DOHH2 (cell line): ENCODE results near the gene RIOX2.
A peak's percentile ranks its signal among the peaks of the same experiment; 100 is the strongest.

ENCODE experiments used
- H3F3A ChIP-seq: fragments of 200-600 bp; sonication (generic), shearing (Covaris generic); 2 replicates; pipeline ENCODE4 v1.6.0; 2016; ENCODE audit warnings: antibody characterized with exemption, mild to moderate bottlenecking; ENCODE audit not compliant: control insufficient read depth, insufficient read depth
- H3K27ac ChIP-seq: fragments of 200-600 bp; sonication (generic); 2 replicates; pipeline ENCODE4 v1.5.1; 2014; ENCODE audit warnings: low read depth, mild to moderate bottlenecking, low read length, moderate library complexity
- H3K27me3 ChIP-seq: fragments of 200-600 bp; sonication (generic); 2 replicates; pipeline ENCODE4 v1.6.1; 2014; ENCODE audit warnings: mild to moderate bottlenecking, low read length, mixed read lengths; ENCODE audit not compliant: control insufficient read depth
- H3K36me3 ChIP-seq: fragments of 200-600 bp; sonication (generic); 2 replicates; pipeline ENCODE4 v1.6.1; 2014; ENCODE audit warnings: mild to moderate bottlenecking, low read length, moderate library complexity, mixed read lengths; ENCODE audit not compliant: control insufficient read depth
- H3K4me1 ChIP-seq: fragments of 200-600 bp; sonication (generic); 2 replicates; pipeline ENCODE4 v1.6.1; 2014; ENCODE audit warnings: mild to moderate bottlenecking, low read length, mixed read lengths; ENCODE audit not compliant: control insufficient read depth
- H3K4me2 ChIP-seq: fragments of 200-600 bp; sonication (generic); 2 replicates; pipeline ENCODE4 v1.6.0; 2014; ENCODE audit warnings: mild to moderate bottlenecking, low read length, moderate library complexity
- H3K4me3 ChIP-seq: fragments of 200-600 bp; sonication (generic); 2 replicates; pipeline ENCODE4 v1.5.1; 2014; ENCODE audit warnings: mild to moderate bottlenecking, low read length, mixed read lengths
- H3K79me2 ChIP-seq: fragments of 200-600 bp; sonication (generic); 2 replicates; pipeline ENCODE4 v1.6.1; 2014; ENCODE audit warnings: mild to moderate bottlenecking, low read length, mixed read lengths; ENCODE audit not compliant: control insufficient read depth
- H3K9me2 ChIP-seq: fragments of 200-600 bp; sonication (generic); replicated peaks from 2 replicates; pipeline ENCODE4 v1.6.1; 2014; ENCODE audit warnings: mild to moderate bottlenecking, low read length, mixed read lengths; ENCODE audit not compliant: control insufficient read depth
- H3K9me3 ChIP-seq: fragments of 200-600 bp; sonication (generic); 2 replicates; pipeline ENCODE4 v1.6.1; 2014; ENCODE audit warnings: antibody characterized with exemption, low read length, mixed read lengths; ENCODE audit not compliant: control insufficient read depth, insufficient read depth
- H4K20me1 ChIP-seq: fragments of 200-600 bp; sonication (generic); 2 replicates; pipeline ENCODE4 v1.6.0; 2014; ENCODE audit warnings: low read depth, mild to moderate bottlenecking, antibody characterized with exemption, low read length, moderate library complexity; ENCODE audit not compliant: control insufficient read depth, insufficient read depth
- EZH2phosphoT487 ChIP-seq: fragments of 200-600 bp; sonication (generic); IDR thresholded peaks from 2 replicates; pipeline ENCODE4 v1.6.1; 2017; ENCODE audit warnings: borderline replicate concordance, mild to moderate bottlenecking, antibody characterized with exemption, low read length, moderate library complexity, mixed read lengths
- TF ChIP-seq, protein P1 (sequence below): fragments of 200-600 bp; sonication (generic); IDR thresholded peaks from one replicate; pipeline ENCODE4 v1.5.1; 2014; ENCODE audit warnings: antibody characterized with exemption, mild to moderate bottlenecking, low read depth, low read length; ENCODE audit not compliant: poor library complexity, severe bottlenecking

Gene RIOX2

GRCh38 chr3:97975466-97975865 is 3.2 kb upstream of the RIOX2 start:
- Histone ChIP-seq H4K20me1 (no peaks in the 10 kb centered on the region), H3K4me3 (no peak overlapping the region), H3K27ac (no peak overlapping the region), H3K36me3 (peaks cover 5% of the 10 kb centered on the region; the same call in 1 of the 2 replicates), H3K4me2 (no peak overlapping the region), H3K4me1 (peaks cover 23% of the 10 kb centered on the region), H3K79me2 (peaks cover 24% of the 10 kb centered on the region), H3K9me3 (no peaks in the 10 kb centered on the region), H3F3A (no peaks in the 10 kb centered on the region; the same call in 1 of the 2 replicates), H3K27me3 (no peaks in the 10 kb centered on the region), H3K9me2 (no peaks in the 10 kb centered on the region)
- TF ChIP-seq, protein P1, sequence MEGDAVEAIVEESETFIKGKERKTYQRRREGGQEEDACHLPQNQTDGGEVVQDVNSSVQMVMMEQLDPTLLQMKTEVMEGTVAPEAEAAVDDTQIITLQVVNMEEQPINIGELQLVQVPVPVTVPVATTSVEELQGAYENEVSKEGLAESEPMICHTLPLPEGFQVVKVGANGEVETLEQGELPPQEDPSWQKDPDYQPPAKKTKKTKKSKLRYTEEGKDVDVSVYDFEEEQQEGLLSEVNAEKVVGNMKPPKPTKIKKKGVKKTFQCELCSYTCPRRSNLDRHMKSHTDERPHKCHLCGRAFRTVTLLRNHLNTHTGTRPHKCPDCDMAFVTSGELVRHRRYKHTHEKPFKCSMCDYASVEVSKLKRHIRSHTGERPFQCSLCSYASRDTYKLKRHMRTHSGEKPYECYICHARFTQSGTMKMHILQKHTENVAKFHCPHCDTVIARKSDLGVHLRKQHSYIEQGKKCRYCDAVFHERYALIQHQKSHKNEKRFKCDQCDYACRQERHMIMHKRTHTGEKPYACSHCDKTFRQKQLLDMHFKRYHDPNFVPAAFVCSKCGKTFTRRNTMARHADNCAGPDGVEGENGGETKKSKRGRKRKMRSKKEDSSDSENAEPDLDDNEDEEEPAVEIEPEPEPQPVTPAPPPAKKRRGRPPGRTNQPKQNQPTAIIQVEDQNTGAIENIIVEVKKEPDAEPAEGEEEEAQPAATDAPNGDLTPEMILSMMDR = peak; percentile 14
- TF ChIP-seq EZH2phosphoT487 = no peak

- Histone ChIP-seq H3K4me2 (no peak overlapping the region; the same call in 1 of the 2 replicates), H3F3A (peaks cover 5% of the 10 kb centered on the region; the same call in 1 of the 2 replicates), H3K79me2 (peaks cover 29% of the 10 kb centered on the region), H3K27me3 (no peaks in the 10 kb centered on the region), H3K27ac (no peak overlapping the region), H4K20me1 (no peaks in the 10 kb centered on the region), H3K9me3 (no peaks in the 10 kb centered on the region), H3K9me2 (no peaks in the 10 kb centered on the region), H3K4me3 (no peak overlapping the region), H3K4me1 (peaks cover 28% of the 10 kb centered on the region), H3K36me3 (peaks cover 10% of the 10 kb centered on the region)
- TF ChIP-seq EZH2phosphoT487 = no peak
- TF ChIP-seq, protein P1 = no peak
These were observed 2.8 kb upstream of the RIOX2 start for GRCh38 chr3:97974996-97975395.

DNA sequence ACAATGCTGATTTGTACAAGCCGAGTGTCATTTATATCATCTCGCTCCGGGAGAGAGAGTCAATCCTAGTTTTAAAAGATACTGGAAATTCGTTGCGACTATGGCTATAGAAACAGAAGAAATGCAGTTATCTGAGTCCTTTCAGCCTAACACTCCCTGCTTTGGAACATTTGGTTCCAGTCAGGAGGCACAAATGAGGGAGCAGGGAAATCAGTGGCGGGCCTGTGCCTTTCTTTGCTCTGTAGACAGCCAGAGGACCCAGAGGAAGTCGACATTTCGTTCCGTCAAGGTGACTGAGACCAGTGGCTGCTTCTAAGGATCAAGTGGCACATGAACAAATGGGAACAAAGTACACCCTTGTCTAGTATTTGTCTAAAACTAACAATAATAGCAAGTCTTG is 745 bp upstream of the RIOX2 start:
- peak overlapping the region; percentile 92 for H3K4me2 ChIP-seq
- TF ChIP-seq, protein P1 = no peak
- TF ChIP-seq EZH2phosphoT487 = no peak
- peaks cover 49% of the 10 kb centered on the region for H3K79me2 ChIP-seq
- peaks cover 41% of the 10 kb centered on the region for H3K4me1 ChIP-seq
- H3K36me3 ChIP-seq = peaks cover 22% of the 10 kb centered on the region
- peak overlapping the region; percentile 88 for H3K4me3 ChIP-seq
- no peaks in the 10 kb centered on the region for H3K9me3 ChIP-seq
- H3K27ac ChIP-seq = no peak overlapping the region
- H4K20me1 ChIP-seq = peaks cover 3% of the 10 kb centered on the region; the same call in 1 of the 2 replicates
- no peaks in the 10 kb centered on the region for H3K27me3 ChIP-seq
- peaks cover 5% of the 10 kb centered on the region; the same call in 1 of the 2 replicates for H3F3A ChIP-seq
- no peaks in the 10 kb centered on the region for H3K9me2 ChIP-seq
